ENCODE data around the gene TTC36.

DNA sequence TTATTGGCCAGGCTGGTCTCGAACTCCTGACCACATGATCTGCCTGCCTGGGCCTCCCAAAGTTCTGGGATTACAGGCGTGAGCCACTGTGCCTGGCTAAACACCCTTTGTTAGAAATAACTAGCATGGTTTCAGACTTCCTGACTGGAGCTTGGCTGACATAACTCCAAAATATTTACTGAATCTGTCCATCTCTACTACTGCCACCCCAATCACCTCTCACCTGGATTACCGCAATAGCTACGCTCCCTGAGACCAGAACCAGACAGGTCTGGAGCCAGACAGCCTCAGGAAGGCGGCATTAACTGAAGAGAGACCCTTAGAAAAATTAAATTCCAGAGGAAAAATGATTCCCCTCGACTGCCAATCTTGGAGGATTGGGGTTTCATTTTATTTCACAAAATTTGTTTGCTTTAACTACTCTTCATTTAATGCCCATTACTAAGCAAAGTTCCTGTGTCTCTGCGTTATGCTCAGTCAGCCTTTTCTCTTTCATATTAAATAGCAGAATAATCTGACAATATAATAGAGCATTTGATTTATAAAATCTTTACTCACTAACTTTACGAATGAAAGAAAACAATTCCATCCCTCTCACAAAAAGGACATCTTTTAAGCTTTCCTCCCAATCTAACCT, 16.9 kb downstream of the TTC36 start:
- TF ChIP-seq, protein P1, sequence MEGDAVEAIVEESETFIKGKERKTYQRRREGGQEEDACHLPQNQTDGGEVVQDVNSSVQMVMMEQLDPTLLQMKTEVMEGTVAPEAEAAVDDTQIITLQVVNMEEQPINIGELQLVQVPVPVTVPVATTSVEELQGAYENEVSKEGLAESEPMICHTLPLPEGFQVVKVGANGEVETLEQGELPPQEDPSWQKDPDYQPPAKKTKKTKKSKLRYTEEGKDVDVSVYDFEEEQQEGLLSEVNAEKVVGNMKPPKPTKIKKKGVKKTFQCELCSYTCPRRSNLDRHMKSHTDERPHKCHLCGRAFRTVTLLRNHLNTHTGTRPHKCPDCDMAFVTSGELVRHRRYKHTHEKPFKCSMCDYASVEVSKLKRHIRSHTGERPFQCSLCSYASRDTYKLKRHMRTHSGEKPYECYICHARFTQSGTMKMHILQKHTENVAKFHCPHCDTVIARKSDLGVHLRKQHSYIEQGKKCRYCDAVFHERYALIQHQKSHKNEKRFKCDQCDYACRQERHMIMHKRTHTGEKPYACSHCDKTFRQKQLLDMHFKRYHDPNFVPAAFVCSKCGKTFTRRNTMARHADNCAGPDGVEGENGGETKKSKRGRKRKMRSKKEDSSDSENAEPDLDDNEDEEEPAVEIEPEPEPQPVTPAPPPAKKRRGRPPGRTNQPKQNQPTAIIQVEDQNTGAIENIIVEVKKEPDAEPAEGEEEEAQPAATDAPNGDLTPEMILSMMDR (IDR thresholded peaks at IDR 0.05) = no peak
- TF ChIP-seq POLR2A (IDR thresholded peaks at IDR 0.05) (no peak), POLR2AphosphoS5 (IDR thresholded peaks at IDR 0.05; ENCODE audit: insufficient read depth in 1 of 2, low read depth in 1 of 2) (no peak)

Measured in vagina (tissue), 2 donors.